H9 (cell line): ENCODE data around the gene TMPRSS7. TPM values are rescaled to one million over a fixed set of nuclear protein-coding genes. Genes with fewer than 3 reads are reported as not detected.

Experiments used
- DNase-seq: peaks from one replicate; pipeline ENCODE4 v3.0.0-alpha.2; 2017
- H2AFZ ChIP-seq: one replicate; pipeline ENCODE4 v1.6.1; 2013; ENCODE audit warnings: mild to moderate bottlenecking, low read length, control low read depth, moderate library complexity
- H2AK5ac ChIP-seq: 2 replicates; pipeline ENCODE4 v1.6.1; 2013; ENCODE audit warnings: low read length, control low read depth, mixed read lengths; ENCODE audit not compliant: insufficient read length
- H2BK120ac ChIP-seq: one replicate; pipeline ENCODE4 v1.6.1; 2013; ENCODE audit warnings: low read depth, mild to moderate bottlenecking, low read length, control low read depth, inconsistent platforms; ENCODE audit not compliant: poor library complexity, severe bottlenecking
- H2BK12ac ChIP-seq: 2 replicates; pipeline ENCODE4 v1.6.1; 2013; ENCODE audit warnings: low read length, control low read depth, mixed read lengths, low read depth; ENCODE audit not compliant: insufficient read length
- H2BK15ac ChIP-seq: 2 replicates; pipeline ENCODE4 v1.6.1; 2013; ENCODE audit warnings: low read depth, low read length, control low read depth
- H2BK20ac ChIP-seq: one replicate; pipeline ENCODE4 v1.6.1; 2013; ENCODE audit warnings: low read depth, mild to moderate bottlenecking, low read length, control low read depth, inconsistent platforms; ENCODE audit not compliant: poor library complexity, severe bottlenecking
- H2BK5ac ChIP-seq: 2 replicates; pipeline ENCODE4 v1.6.1; 2013; ENCODE audit warnings: low read length, control low read depth, mixed read lengths; ENCODE audit not compliant: insufficient read length
- H3K14ac ChIP-seq: 2 replicates; pipeline ENCODE4 v1.6.1; 2013; ENCODE audit warnings: low read length, control low read depth; ENCODE audit not compliant: insufficient read depth
- H3K18ac ChIP-seq: 2 replicates; pipeline ENCODE4 v1.6.1; 2013; ENCODE audit warnings: low read depth, mild to moderate bottlenecking, mixed read lengths, low read length, control low read depth; ENCODE audit not compliant: insufficient read length
- H3K23ac ChIP-seq: 2 replicates; pipeline ENCODE4 v1.6.1; 2013; ENCODE audit warnings: low read length, control low read depth, mixed read lengths, low read depth; ENCODE audit not compliant: insufficient read length
- H3K23me2 ChIP-seq: 2 replicates; pipeline ENCODE4 v1.6.1; 2013; ENCODE audit warnings: low read depth, mild to moderate bottlenecking, mixed read lengths, low read length, control low read depth; ENCODE audit not compliant: insufficient read length, poor library complexity, severe bottlenecking
- H3K27ac ChIP-seq: 2 replicates; pipeline ENCODE4 v1.5.1; 2013; ENCODE audit warnings: low read length, control low read depth, mixed read lengths, low read depth; ENCODE audit not compliant: insufficient read length
- H3K27me3 ChIP-seq: 2 replicates; pipeline ENCODE4 v1.6.1; 2013; ENCODE audit warnings: low read length, control low read depth, inconsistent platforms; ENCODE audit not compliant: insufficient read depth
- H3K4ac ChIP-seq: 2 replicates; pipeline ENCODE4 v1.6.1; 2013; ENCODE audit warnings: low read depth, mild to moderate bottlenecking, control low read depth, inconsistent platforms, low read length, moderate library complexity
- H3K4me1 ChIP-seq: 2 replicates; pipeline ENCODE4 v1.6.1; 2013; ENCODE audit warnings: low read length, control low read depth, inconsistent platforms; ENCODE audit not compliant: insufficient read depth
- H3K4me2 ChIP-seq: 2 replicates; pipeline ENCODE4 v1.6.1; 2013; ENCODE audit warnings: low read length, control low read depth, mixed read lengths; ENCODE audit not compliant: insufficient read length, insufficient read depth
- H3K56ac ChIP-seq: 2 replicates; pipeline ENCODE4 v1.6.1; 2013; ENCODE audit warnings: low read depth, mild to moderate bottlenecking, mixed read lengths, low read length, control low read depth; ENCODE audit not compliant: insufficient read length
- H3K79me1 ChIP-seq: 2 replicates; pipeline ENCODE4 v1.6.1; 2013; ENCODE audit warnings: low read depth, mild to moderate bottlenecking, moderate library complexity, low read length, control low read depth, inconsistent platforms; ENCODE audit not compliant: insufficient read depth, poor library complexity, severe bottlenecking
- H3K79me2 ChIP-seq: 2 replicates; pipeline ENCODE4 v1.6.1; 2013; ENCODE audit warnings: low read length, control low read depth, inconsistent platforms; ENCODE audit not compliant: insufficient read depth
- H3K9ac ChIP-seq: 2 replicates; pipeline ENCODE4 v1.6.1; 2013; ENCODE audit warnings: low read length, control low read depth, mixed read lengths; ENCODE audit not compliant: insufficient read length; ENCODE audit errors: extremely low read depth
- H3K9me3 ChIP-seq: one replicate; pipeline ENCODE4 v1.6.1; 2013; ENCODE audit warnings: low read depth, low read length, inconsistent platforms; ENCODE audit not compliant: control insufficient read depth
- H3T11ph ChIP-seq: one replicate; pipeline ENCODE4 v1.6.1; 2013; ENCODE audit warnings: mild to moderate bottlenecking, low read length, control low read depth, inconsistent platforms
- H4K20me1 ChIP-seq: one replicate; pipeline ENCODE4 v1.6.1; 2013; ENCODE audit not compliant: control insufficient read depth, insufficient read length, insufficient read depth
- H4K5ac ChIP-seq: 2 replicates; pipeline ENCODE4 v1.6.1; 2013; ENCODE audit warnings: low read depth, mild to moderate bottlenecking, mixed read lengths, low read length, control low read depth; ENCODE audit not compliant: insufficient read length
- H4K8ac ChIP-seq: replicated peaks from 2 replicates; pipeline ENCODE4 v1.6.1; 2013; ENCODE audit warnings: low read length, control low read depth, mixed read lengths, low read depth; ENCODE audit not compliant: insufficient read length
- H4K91ac ChIP-seq: 2 replicates; pipeline ENCODE4 v1.6.1; 2013; ENCODE audit warnings: low read depth, mild to moderate bottlenecking, moderate library complexity, mixed read lengths, low read length, control low read depth; ENCODE audit not compliant: insufficient read length
- H3K27ac Mint-ChIP-seq, 3 experiments: 2 replicates in 2 of 3; 3 replicates in 1 of 3; pipeline ENCODE4 v1.8.0; 2020 to 2021; ENCODE audit warnings: mixed read lengths in 3 of 3, mild to moderate bottlenecking in 1 of 3, moderate library complexity in 1 of 3
- H3K27me3 Mint-ChIP-seq: 2 replicates; pipeline ENCODE4 v1.8.0; 2021; ENCODE audit warnings: low read depth, mild to moderate bottlenecking, moderate library complexity, mixed read lengths
- H3K36me3 Mint-ChIP-seq, 3 experiments: 2 replicates in 2 of 3; 3 replicates in 1 of 3; pipeline ENCODE4 v1.8.0; 2020 to 2021; ENCODE audit warnings: low read depth in 3 of 3, mixed read lengths in 3 of 3; ENCODE audit not compliant: insufficient read depth in 1 of 3
- H3K4me1 Mint-ChIP-seq, 2 experiments: 2 replicates each; pipeline ENCODE4 v1.8.0; 2020; ENCODE audit warnings: mixed read lengths in 2 of 2
- H3K4me3 Mint-ChIP-seq, 2 experiments: 2 replicates in 1 of 2; 3 replicates in 1 of 2; pipeline ENCODE4 v1.8.0; 2020 to 2021; ENCODE audit warnings: mild to moderate bottlenecking in 2 of 2, mixed read lengths in 2 of 2, moderate library complexity in 1 of 2
- H3K9me3 Mint-ChIP-seq, 2 experiments: 2 replicates in 1 of 2; 3 replicates in 1 of 2; pipeline ENCODE4 v1.8.0; 2020; ENCODE audit warnings: mild to moderate bottlenecking in 2 of 2, mixed read lengths in 2 of 2, moderate library complexity in 1 of 2
- WGBS: extraction: QIAGEN DNeasy Blood & Tissue Kit; methylation state at CpG from one replicate; pipeline ENCODE4 v1.1.7; 2013; ENCODE audit warnings: missing lambda C conversion rate, low lambda C conversion rate, mixed read lengths; ENCODE audit not compliant: insufficient read length; ENCODE audit errors: extremely low coverage; 5-methylcytosine and 5-hydroxymethylcytosine counted together
- total RNA-seq: library from RNA; stranded (reverse); gene quantifications from 2 replicates; pipeline ENCODE4 v1.2.1, GENCODE V29; 2021
- TF ChIP-seq, protein P1 (sequence below): fragments of 200-600 bp; sonication (generic); conservative IDR thresholded peaks from 3 replicates; pipeline ENCODE4 v1.8.0; 2021; ENCODE audit warnings: antibody characterized with exemption, mild to moderate bottlenecking

TMPRSS7 gene
- total RNA-seq, 1 experiment from 2014 or later: not detected

DNA sequence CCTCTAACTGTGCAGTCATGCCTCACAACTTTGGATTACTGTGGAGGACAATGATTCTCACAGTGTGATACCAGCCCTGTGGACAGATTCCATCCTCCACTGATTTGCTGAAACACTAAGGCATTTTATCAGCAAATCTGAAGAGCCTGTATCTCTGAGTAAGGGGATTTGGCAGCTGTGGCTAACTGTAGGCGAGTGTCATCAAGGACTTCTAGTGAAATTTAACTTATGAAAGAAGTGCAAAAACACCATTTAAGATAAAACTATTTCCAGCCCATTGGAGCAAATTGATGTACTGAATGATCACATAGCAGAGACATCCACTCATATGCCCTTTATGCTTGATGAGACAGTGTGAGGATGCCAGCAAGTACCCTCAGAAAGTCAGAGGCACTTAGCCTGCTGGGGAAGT is 13.9 kb upstream of the TMPRSS7 start:
- Histone ChIP-seq H2BK15ac (no peak overlapping the region), H3T11ph (no peak overlapping the region), H3K4me1 (no peaks in the 10 kb centered on the region), H2BK120ac (no peak overlapping the region), H3K4ac (no peak overlapping the region), H4K8ac (no peak overlapping the region), H3K23me2 (no peaks in the 10 kb centered on the region), H2BK5ac (no peak overlapping the region), H3K79me2 (no peaks in the 10 kb centered on the region), H3K14ac (no peak overlapping the region), H2AK5ac (no peak overlapping the region), H3K56ac (no peak overlapping the region), H4K20me1 (no peaks in the 10 kb centered on the region), H3K79me1 (no peaks in the 10 kb centered on the region), H3K27me3 (no peaks in the 10 kb centered on the region), H3K27ac (no peak overlapping the region), H3K4me2 (no peak overlapping the region), H2BK20ac (no peak overlapping the region), H4K5ac (no peak overlapping the region), H3K9ac (no peak overlapping the region), H3K23ac (no peak overlapping the region), H3K18ac (no peak overlapping the region), H4K91ac (no peak overlapping the region), H2BK12ac (no peak overlapping the region), H3K9me3 (no peaks in the 10 kb centered on the region), H2AFZ (no peak overlapping the region)
- TF ChIP-seq, protein P1, sequence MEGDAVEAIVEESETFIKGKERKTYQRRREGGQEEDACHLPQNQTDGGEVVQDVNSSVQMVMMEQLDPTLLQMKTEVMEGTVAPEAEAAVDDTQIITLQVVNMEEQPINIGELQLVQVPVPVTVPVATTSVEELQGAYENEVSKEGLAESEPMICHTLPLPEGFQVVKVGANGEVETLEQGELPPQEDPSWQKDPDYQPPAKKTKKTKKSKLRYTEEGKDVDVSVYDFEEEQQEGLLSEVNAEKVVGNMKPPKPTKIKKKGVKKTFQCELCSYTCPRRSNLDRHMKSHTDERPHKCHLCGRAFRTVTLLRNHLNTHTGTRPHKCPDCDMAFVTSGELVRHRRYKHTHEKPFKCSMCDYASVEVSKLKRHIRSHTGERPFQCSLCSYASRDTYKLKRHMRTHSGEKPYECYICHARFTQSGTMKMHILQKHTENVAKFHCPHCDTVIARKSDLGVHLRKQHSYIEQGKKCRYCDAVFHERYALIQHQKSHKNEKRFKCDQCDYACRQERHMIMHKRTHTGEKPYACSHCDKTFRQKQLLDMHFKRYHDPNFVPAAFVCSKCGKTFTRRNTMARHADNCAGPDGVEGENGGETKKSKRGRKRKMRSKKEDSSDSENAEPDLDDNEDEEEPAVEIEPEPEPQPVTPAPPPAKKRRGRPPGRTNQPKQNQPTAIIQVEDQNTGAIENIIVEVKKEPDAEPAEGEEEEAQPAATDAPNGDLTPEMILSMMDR: no peak
- peaks cover 0 to 7% of the 10 kb centered on the region in 2 experiments; a peak in 1 of 5 replicates for H3K9me3 Mint-ChIP-seq
- no peaks in the 10 kb centered on the region for H3K27me3 Mint-ChIP-seq
- peaks cover 0 to 4% (median 0%) of the 10 kb centered on the region in 3 experiments; a peak in 1 of 7 replicates for H3K36me3 Mint-ChIP-seq
- H3K4me3 Mint-ChIP-seq: no peak overlapping the region
- DNase-seq: no peak
- WGBS: no CpG with 5 or more reads among the region's 1 CpG
- H3K27ac Mint-ChIP-seq: no peak overlapping the region
- H3K4me1 Mint-ChIP-seq: no peaks in the 10 kb centered on the region
